Smooth muscle cell of bladder (primary cell): ENCODE data around the gene CEP170B. TPM values are rescaled to one million over a fixed set of nuclear protein-coding genes. Genes with fewer than 3 reads are reported as not detected.

Experiments used
- total RNA-seq: library from RNA; depleted of rRNA; stranded (reverse); fragments of >200 nt; gene quantifications from 2 replicates; pipeline ENCODE4 v1.2.3, GENCODE V29; 2014

CEP170B gene
- total RNA-seq = 9.0 and 14.0 TPM in 2 replicates

GRCh38 chr14:104865081-104865630, at the start of gene CEP170B:
CEP170B (plus strand) TSS chr14:104865268; CDS start chr14:104868451, 3,183 bp downstream.

GRCh38 chr14:104924421-104925213, 59.5 kb downstream of the CEP170B start, which contains the start of gene PLD4:
PLD4 (plus strand) TSS chr14:104924879; CDS start chr14:104927141, 2,262 bp downstream.

Other genes starting within 250 kb of the CEP170B start
- gene INF2, start 175.7 kb upstream of the CEP170B start, total RNA-seq = 20.2 and 20.8 TPM in 2 replicates
- 5.3 and 6.5 TPM in 2 replicates for gene ADSS1, start 141.0 kb upstream of the CEP170B start, total RNA-seq
- gene SIVA1, start 112.1 kb upstream of the CEP170B start, total RNA-seq = 70.5 and 78.4 TPM in 2 replicates
- gene AKT1, start 69.5 kb upstream of the CEP170B start, total RNA-seq = 149 and 180 TPM in 2 replicates
- 1.00 and 1.3 TPM in 2 replicates for gene ZBTB42, start 64.2 kb upstream of the CEP170B start, total RNA-seq
- gene PLD4, start 59.6 kb downstream of the CEP170B start, total RNA-seq = 0.09 and 0.14 TPM in 2 replicates
- gene AHNAK2, start 113.1 kb downstream of the CEP170B start, total RNA-seq = 59.3 and 96.1 TPM in 2 replicates
- 6.0 and 7.1 TPM in 2 replicates for gene CLBA1, start 120.5 kb downstream of the CEP170B start, total RNA-seq
- gene CDCA4, start 155.8 kb downstream of the CEP170B start, total RNA-seq = 6.7 and 8.3 TPM in 2 replicates
- under 0.01 and 0.55 TPM in 2 replicates for gene GPR132, start 200.2 kb downstream of the CEP170B start, total RNA-seq